GM12878 (cell line): ENCODE measurements around the gene IFT122. TPM values are rescaled to one million over a fixed set of nuclear protein-coding genes. Genes with fewer than 3 reads are reported as not detected.

Source experiments
- ATAC-seq: fragments of 200-7000 bp; cut with Tn5 transposase; 3 replicates; pipeline ENCODE4 v1.9.1; 2020; ENCODE audit warnings: mild to moderate bottlenecking, moderate library complexity
- BruUV-seq: library from RNA; stranded (reverse); fragments of 400-500 nt; replicated peaks from 2 replicates; lab custom pipeline; 2021; lab: Mats Ljungman, UMichigan
- CTCF ChIA-PET: fragments of 300-600 bp; sonication (Branson Sonifier 250); formaldehyde crosslinking; extraction: SDS; loops from one replicate; lab custom pipeline; 2021; ENCODE audit warnings: inconsistent platforms; lab: Yijun Ruan, JAX
- POLR2A ChIA-PET: fragments of 350-600 bp; formaldehyde crosslinking; extraction: SDS; loops from one replicate; lab custom pipeline; 2021; ENCODE audit warnings: inconsistent platforms; lab: Charles Lee
- RAD21 ChIA-PET: fragments of 300-600 bp; sonication (Branson Sonifier 250); formaldehyde crosslinking; loops from one replicate; lab custom pipeline; 2023; ENCODE audit warnings: antibody characterized with exemption; ENCODE audit not compliant: unreplicated experiment; lab: Charles Lee
- SMC1A ChIA-PET: fragments of 300-600 bp; sonication (Branson Sonifier 250); formaldehyde crosslinking; loops from one replicate; lab custom pipeline; 2023; ENCODE audit not compliant: unreplicated experiment, uncharacterized antibody; lab: Charles Lee
- DNase-seq: peaks from one replicate; pipeline ENCODE4 v3.0.0-alpha.2; 2011; ENCODE audit warnings: low read depth, low spot score
- FAIRE-seq: peaks from 3 replicates; lab custom pipeline; 2011; peaks lifted over from hg19 to GRCh38; lab: Jason Lieb, UNC
- H2AFZ ChIP-seq: 2 replicates; pipeline ENCODE4 v1.6.0; 2011; ENCODE audit warnings: low read depth, low read length, control low read depth; ENCODE audit not compliant: control insufficient read depth
- H3K27ac ChIP-seq: 2 replicates; pipeline ENCODE4 v1.5.1; 2011; ENCODE audit warnings: control low read depth; ENCODE audit not compliant: control insufficient read depth, insufficient read depth
- H3K27me3 ChIP-seq, 2 experiments: replicated peaks in 1 of 2; 2 replicates each; pipeline versions ENCODE4 v1.6.0 to v1.6.1; 2011; ENCODE audit warnings: low read length in 1 of 2; ENCODE audit not compliant: control insufficient read depth in 2 of 2, insufficient read depth in 2 of 2
- H3K36me3 ChIP-seq, 2 experiments: 2 replicates each; pipeline ENCODE4 v1.5.1; 2011; ENCODE audit warnings: low read length in 1 of 2; ENCODE audit not compliant: control insufficient read depth in 2 of 2, insufficient read depth in 2 of 2
- H3K4me1 ChIP-seq: 2 replicates; pipeline ENCODE4 v1.6.1; 2011; ENCODE audit warnings: mild to moderate bottlenecking, low read length, moderate library complexity, mixed read lengths; ENCODE audit not compliant: control insufficient read depth, insufficient read depth
- H3K4me2 ChIP-seq: 2 replicates; pipeline ENCODE4 v1.6.0; 2011; ENCODE audit warnings: control low read depth; ENCODE audit not compliant: control insufficient read depth, insufficient read depth
- H3K4me3 ChIP-seq: fragments of 200-600 bp; sonication (generic); 2 replicates; pipeline ENCODE4 v1.5.1; 2016
- H3K79me2 ChIP-seq: 2 replicates; pipeline ENCODE4 v1.6.0; 2011; ENCODE audit warnings: low read length; ENCODE audit not compliant: control insufficient read depth, insufficient read depth
- H3K9ac ChIP-seq: 2 replicates; pipeline ENCODE4 v1.8.0; 2011; ENCODE audit warnings: low read length, control low read depth, mixed read lengths; ENCODE audit not compliant: control insufficient read depth, insufficient read depth
- H3K9me3 ChIP-seq: replicated peaks from 3 replicates; pipeline ENCODE4 v1.5.1; 2011; ENCODE audit warnings: mild to moderate bottlenecking, low read length; ENCODE audit not compliant: control insufficient read depth, insufficient read depth
- H4K20me1 ChIP-seq: 2 replicates; pipeline ENCODE4 v1.6.0; 2011; ENCODE audit not compliant: control insufficient read depth, insufficient read depth
- CEBPB ChIP-seq, 2 experiments: fragments of 150-350 bp in 1 of 2; IDR thresholded peaks; 2 replicates each; pipeline ENCODE4 v1.6.1; 2012 to 2014; ENCODE audit warnings: low read depth in 2 of 2, low read length in 2 of 2, borderline replicate concordance in 1 of 2, inconsistent platforms in 1 of 2
- FOS ChIP-seq: IDR thresholded peaks from 3 replicates; pipeline ENCODE4 v1.6.1; 2011; ENCODE audit warnings: borderline replicate concordance; ENCODE audit not compliant: insufficient read length; ENCODE audit errors: extremely low read depth
- IKZF1 ChIP-seq: fragments of 450-650 bp; conservative IDR thresholded peaks from 2 replicates; pipeline ENCODE4 v1.6.1; 2017; ENCODE audit warnings: antibody characterized with exemption, mild to moderate bottlenecking
- LARP7 ChIP-seq: fragments of 450-650 bp; IDR thresholded peaks from 2 replicates; pipeline ENCODE4 v1.6.1; 2017; ENCODE audit warnings: mild to moderate bottlenecking
- STAT3 ChIP-seq: IDR thresholded peaks from 2 replicates; pipeline ENCODE4 v1.6.1; 2011; ENCODE audit warnings: low read depth, low read length, improper control_type of control experiment
- WGBS: methylation state at CpG from one replicate; pipeline ENCODE4 v1.1.6; 2016; ENCODE audit warnings: low lambda C conversion rate; ENCODE audit not compliant: insufficient replicate concordance, insufficient coverage; ENCODE audit errors: missing lambda C conversion rate; 5-methylcytosine and 5-hydroxymethylcytosine counted together
- in situ Hi-C: fragments of 300-500 bp; cut with MboI; formaldehyde crosslinking; loops from 9 replicates; pipeline ENCODE4 v1.14.3; 2018; ENCODE audit warnings: mixed read lengths
- intact Hi-C: fragments of 100-400 bp; cut with micrococcal nuclease; formaldehyde crosslinking; loops from one replicate; pipeline ENCODE4 v1.14.2; 2022; ENCODE audit not compliant: unreplicated experiment
- polyA plus RNA-seq, 11 experiments: library from polyadenylated mRNA; depleted of rRNA in 4 of 11; unstranded in 6 of 11; stranded (reverse) in 5 of 11; fragments of >200 nt; fragmentation: Nextera tagmentation in 4 of 11; fragmentation: Illumina TruSeq in 1 of 11; extraction: Ambion mirVana in 4 of 11; extraction: Trizol in 1 of 11; gene quantifications; 1 replicate in 1 of 11; 2 replicates in 10 of 11; pipeline versions ENCODE4 v1.2.1 to v1.2.3, GENCODE V29; 2011 to 2016; ENCODE audit warnings: inconsistent platforms in 2 of 11, missing spikeins in 2 of 11, low read depth in 1 of 11
- total RNA-seq, 4 experiments: library from RNA; depleted of rRNA in 3 of 4; stranded (reverse); fragments of >200 nt in 3 of 4; fragmentation: Illumina TruSeq in 1 of 4; extraction: Trizol in 1 of 4; gene quantifications; 2 replicates each; pipeline versions ENCODE4 v1.2.1 to v1.2.3, GENCODE V29; 2013 to 2021
- TF ChIP-seq, protein P1 (sequence below): fragments of 450-650 bp; IDR thresholded peaks from 2 replicates; pipeline ENCODE4 v1.6.1; 2016; ENCODE audit warnings: mild to moderate bottlenecking, moderate library complexity, borderline replicate concordance
- TF ChIP-seq, protein P2 (sequence below): IDR thresholded peaks from 2 replicates; pipeline ENCODE4 v1.6.1; 2012; ENCODE audit warnings: mild to moderate bottlenecking, low read depth, low read length
- TF ChIP-seq, protein P3 (sequence below): IDR thresholded peaks from 2 replicates; pipeline ENCODE4 v1.6.1; 2012; ENCODE audit warnings: low read depth, low read length, improper control_type of control experiment
- TF ChIP-seq, protein P4 (sequence below): fragments of 450-650 bp; IDR thresholded peaks from 2 replicates; pipeline ENCODE4 v1.6.1; 2017; ENCODE audit warnings: borderline replicate concordance

The IFT122 gene
- total and polyA plus RNA-seq, 10 of the 15 experiments (the other 5 are each of a cell fraction or from before 2014, with no cell fraction given): 1.8 to 19.2 (median 8.4) TPM

DNA sequence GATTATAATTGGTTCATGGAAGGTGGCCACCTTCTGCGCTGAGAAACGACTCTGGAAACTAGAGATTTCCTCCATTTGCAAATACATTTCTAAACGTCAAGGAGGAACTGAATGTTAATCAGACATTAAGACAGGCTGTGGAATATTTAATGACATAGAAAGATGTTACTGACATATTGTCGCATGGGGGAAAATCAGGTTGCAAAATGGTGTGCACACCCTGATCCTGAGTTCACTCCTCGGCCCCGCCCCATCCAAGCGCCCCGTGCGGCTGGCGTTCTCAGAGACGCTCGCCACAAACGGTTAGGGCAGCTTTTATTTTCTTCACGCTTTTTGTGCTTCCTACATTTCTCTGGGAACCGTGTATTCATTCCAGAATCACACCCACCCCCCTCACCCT is 113.7 kb downstream of the IFT122 start (continued):
- TF ChIP-seq, protein P1, sequence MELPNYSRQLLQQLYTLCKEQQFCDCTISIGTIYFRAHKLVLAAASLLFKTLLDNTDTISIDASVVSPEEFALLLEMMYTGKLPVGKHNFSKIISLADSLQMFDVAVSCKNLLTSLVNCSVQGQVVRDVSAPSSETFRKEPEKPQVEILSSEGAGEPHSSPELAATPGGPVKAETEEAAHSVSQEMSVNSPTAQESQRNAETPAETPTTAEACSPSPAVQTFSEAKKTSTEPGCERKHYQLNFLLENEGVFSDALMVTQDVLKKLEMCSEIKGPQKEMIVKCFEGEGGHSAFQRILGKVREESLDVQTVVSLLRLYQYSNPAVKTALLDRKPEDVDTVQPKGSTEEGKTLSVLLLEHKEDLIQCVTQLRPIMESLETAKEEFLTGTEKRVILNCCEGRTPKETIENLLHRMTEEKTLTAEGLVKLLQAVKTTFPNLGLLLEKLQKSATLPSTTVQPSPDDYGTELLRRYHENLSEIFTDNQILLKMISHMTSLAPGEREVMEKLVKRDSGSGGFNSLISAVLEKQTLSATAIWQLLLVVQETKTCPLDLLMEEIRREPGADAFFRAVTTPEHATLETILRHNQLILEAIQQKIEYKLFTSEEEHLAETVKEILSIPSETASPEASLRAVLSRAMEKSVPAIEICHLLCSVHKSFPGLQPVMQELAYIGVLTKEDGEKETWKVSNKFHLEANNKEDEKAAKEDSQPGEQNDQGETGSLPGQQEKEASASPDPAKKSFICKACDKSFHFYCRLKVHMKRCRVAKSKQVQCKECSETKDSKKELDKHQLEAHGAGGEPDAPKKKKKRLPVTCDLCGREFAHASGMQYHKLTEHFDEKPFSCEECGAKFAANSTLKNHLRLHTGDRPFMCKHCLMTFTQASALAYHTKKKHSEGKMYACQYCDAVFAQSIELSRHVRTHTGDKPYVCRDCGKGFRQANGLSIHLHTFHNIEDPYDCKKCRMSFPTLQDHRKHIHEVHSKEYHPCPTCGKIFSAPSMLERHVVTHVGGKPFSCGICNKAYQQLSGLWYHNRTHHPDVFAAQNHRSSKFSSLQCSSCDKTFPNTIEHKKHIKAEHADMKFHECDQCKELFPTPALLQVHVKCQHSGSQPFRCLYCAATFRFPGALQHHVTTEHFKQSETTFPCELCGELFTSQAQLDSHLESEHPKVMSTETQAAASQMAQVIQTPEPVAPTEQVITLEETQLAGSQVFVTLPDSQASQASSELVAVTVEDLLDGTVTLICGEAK: no peak
- TF ChIP-seq LARP7: no peak

DNA sequence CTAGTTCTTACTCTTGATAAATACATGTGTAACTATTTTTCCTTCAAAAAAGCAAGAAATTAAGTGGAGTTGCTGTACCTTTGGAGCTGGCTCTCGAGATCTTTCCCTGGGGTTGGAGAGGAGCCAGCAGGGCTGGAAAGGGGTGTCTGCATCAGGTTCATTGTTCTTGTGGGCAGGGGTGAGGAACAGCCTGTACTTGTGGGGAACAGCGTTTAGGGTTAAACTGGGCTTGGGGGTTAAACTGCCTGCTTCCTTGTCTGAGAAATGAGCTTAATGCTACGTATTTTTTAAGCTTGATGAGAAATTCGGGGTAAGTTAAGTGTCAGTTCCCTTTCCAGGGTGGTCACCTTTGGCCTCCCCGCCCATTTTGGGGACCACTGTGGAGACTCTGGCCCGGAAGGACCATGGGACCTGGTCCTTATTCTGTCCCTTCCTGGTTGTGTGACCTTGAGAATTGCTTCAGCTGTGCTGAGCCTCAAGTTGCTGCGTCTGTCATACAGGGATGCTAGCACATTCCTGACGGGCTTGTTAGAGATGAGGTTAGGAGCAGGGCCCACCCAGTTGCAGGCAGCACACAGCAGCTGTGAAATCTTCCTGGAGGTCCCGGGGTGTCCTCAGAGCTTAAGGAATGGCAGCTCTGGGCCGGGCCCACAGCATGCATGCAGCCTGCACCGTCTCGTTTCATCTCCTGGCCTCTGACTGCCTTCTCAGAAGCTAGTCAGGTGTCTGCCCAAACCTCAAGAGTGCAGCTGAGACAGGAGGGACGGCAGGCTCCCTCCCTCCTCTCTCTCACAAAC is 114.5 kb downstream of the IFT122 start:
- intact Hi-C loops (no loop called here), in situ Hi-C loops (no loop called here)
- no TSS peak for BruUV-seq
- RAD21 ChIA-PET: interaction anchor here (2.1 kb wide), 1 partner anchor 61 kb away, joined by 6 read pairs; no protein-coding TSS in a partner anchor
- POLR2A ChIA-PET: interaction anchor here (0.6 to 0.8 kb wide), 2 partner anchors 29 to 330 kb away, joined by 3 read pairs; no protein-coding TSS in a partner anchor
- no peak for DNase-seq
- H3K27ac ChIP-seq: no peak overlapping the region
- SMC1A ChIA-PET: interaction anchor here (0.9 to 1.5 kb wide), 3 partner anchors 9 to 64 kb away, joined by 3 to 4 read pairs (median 4); no protein-coding TSS in a partner anchor
- FAIRE-seq: no peak
- WGBS: 18% methylated on average over 13 of the region's 13 CpGs
- no peaks in the 10 kb centered on the region for H3K36me3 ChIP-seq
- peaks cover 2 to 7% of the 10 kb centered on the region in 2 experiments; a peak in 3 of 4 replicates for H3K27me3 ChIP-seq
- H3K4me2 ChIP-seq: no peak overlapping the region
- CTCF ChIA-PET: interaction anchor here (0.7 to 3.9 kb wide), 2 partner anchors 64 to 166 kb away, joined by 3 to 15 read pairs; no protein-coding TSS in a partner anchor
- H3K9me3 ChIP-seq: no peaks in the 10 kb centered on the region
- H3K9ac ChIP-seq: no peak overlapping the region
- no peaks in the 10 kb centered on the region for H3K79me2 ChIP-seq
- H4K20me1 ChIP-seq: no peaks in the 10 kb centered on the region
- no peaks in the 10 kb centered on the region for H3K4me1 ChIP-seq
- ATAC-seq: no peak
- no peak overlapping the region for H3K4me3 ChIP-seq
- peak overlapping the region; percentile 12; the same call in 1 of the 2 replicates for H2AFZ ChIP-seq
- TF ChIP-seq IKZF1 (no peak), FOS (no peak), STAT3 (no peak), CEBPB (IDR thresholded peaks at IDR 0.05; ENCODE audit: borderline replicate concordance in 1 of 2, low read depth in 2 of 2, low read length in 2 of 2) (no peak)
- TF ChIP-seq, protein P2, sequence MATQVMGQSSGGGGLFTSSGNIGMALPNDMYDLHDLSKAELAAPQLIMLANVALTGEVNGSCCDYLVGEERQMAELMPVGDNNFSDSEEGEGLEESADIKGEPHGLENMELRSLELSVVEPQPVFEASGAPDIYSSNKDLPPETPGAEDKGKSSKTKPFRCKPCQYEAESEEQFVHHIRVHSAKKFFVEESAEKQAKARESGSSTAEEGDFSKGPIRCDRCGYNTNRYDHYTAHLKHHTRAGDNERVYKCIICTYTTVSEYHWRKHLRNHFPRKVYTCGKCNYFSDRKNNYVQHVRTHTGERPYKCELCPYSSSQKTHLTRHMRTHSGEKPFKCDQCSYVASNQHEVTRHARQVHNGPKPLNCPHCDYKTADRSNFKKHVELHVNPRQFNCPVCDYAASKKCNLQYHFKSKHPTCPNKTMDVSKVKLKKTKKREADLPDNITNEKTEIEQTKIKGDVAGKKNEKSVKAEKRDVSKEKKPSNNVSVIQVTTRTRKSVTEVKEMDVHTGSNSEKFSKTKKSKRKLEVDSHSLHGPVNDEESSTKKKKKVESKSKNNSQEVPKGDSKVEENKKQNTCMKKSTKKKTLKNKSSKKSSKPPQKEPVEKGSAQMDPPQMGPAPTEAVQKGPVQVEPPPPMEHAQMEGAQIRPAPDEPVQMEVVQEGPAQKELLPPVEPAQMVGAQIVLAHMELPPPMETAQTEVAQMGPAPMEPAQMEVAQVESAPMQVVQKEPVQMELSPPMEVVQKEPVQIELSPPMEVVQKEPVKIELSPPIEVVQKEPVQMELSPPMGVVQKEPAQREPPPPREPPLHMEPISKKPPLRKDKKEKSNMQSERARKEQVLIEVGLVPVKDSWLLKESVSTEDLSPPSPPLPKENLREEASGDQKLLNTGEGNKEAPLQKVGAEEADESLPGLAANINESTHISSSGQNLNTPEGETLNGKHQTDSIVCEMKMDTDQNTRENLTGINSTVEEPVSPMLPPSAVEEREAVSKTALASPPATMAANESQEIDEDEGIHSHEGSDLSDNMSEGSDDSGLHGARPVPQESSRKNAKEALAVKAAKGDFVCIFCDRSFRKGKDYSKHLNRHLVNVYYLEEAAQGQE: no peak
- TF ChIP-seq, protein P3, sequence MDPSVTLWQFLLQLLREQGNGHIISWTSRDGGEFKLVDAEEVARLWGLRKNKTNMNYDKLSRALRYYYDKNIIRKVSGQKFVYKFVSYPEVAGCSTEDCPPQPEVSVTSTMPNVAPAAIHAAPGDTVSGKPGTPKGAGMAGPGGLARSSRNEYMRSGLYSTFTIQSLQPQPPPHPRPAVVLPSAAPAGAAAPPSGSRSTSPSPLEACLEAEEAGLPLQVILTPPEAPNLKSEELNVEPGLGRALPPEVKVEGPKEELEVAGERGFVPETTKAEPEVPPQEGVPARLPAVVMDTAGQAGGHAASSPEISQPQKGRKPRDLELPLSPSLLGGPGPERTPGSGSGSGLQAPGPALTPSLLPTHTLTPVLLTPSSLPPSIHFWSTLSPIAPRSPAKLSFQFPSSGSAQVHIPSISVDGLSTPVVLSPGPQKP: no peak
- TF ChIP-seq, protein P4, sequence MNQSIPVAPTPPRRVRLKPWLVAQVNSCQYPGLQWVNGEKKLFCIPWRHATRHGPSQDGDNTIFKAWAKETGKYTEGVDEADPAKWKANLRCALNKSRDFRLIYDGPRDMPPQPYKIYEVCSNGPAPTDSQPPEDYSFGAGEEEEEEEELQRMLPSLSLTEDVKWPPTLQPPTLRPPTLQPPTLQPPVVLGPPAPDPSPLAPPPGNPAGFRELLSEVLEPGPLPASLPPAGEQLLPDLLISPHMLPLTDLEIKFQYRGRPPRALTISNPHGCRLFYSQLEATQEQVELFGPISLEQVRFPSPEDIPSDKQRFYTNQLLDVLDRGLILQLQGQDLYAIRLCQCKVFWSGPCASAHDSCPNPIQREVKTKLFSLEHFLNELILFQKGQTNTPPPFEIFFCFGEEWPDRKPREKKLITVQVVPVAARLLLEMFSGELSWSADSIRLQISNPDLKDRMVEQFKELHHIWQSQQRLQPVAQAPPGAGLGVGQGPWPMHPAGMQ: no peak
